NCI-H2107 treated with DMSO at 0.1 percent for 48 hours (cell line): ENCODE measurements around the gene CTIF.

ENCODE experiments used
- DNase-seq: peaks from one replicate; lab custom pipeline; 2025; ENCODE audit not compliant: unreplicated experiment; lab: John Stamatoyannopoulos, UW

The CTIF gene

DNA sequence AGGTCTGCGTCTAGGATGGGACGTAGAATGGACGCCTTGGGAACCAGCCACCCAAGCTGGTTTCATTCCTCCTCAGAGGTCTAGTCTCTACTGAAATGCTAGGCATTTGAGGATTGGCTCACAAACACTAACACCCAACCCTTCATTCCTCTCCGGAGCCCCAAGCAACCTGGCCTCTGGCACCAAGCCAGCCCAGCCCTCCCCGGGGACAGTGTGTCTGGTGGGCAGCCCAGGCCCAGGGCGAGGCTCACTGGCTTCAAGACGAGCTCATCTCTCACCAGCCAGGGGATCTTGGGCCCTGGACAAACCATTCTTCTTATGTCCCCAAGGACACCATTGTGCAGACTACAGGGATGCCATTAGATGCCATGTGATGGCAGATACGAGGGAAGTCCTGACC is 182.5 kb downstream of the CTIF start:
- DNase-seq = no peak

DNA sequence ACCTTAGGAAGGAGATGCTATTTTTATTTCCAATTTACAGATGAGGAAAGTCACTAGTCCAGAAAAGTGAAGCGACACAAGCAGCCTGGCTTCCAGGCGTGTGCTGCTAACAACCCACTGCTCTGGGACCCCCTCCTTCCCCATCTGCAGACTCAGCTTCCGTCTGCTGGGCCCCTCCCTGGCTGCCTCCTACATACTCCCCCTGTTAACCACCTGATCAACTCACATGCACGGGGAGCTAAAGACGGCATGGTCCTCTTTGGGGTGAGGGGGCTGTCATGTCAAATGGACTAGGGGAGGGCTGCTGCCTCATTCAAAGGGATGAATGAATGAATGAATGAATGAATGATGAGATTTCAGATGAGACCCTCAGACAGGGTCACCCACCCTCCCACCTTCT is 184.2 kb downstream of the CTIF start:
- DNase-seq = no peak

DNA sequence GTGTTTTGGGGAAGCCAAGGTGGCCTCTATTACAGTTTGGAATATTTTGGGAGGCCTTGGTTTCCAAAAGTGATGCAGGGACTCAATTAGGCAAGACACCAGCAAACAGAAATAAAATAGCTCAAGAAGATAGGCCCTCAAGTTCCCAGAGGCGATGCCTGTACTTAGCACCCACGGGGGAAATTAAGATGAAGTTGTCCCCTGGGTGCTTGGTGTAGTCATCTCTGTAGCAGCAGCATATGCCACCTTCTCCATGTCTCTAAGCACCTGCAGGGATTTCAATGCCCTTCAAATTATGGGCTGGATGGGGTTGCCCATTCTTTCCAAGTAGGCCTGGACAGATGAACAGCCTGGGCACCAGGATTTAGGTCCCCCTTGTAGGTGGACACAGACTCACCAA is 185.0 kb downstream of the CTIF start:
- no peak for DNase-seq

DNA sequence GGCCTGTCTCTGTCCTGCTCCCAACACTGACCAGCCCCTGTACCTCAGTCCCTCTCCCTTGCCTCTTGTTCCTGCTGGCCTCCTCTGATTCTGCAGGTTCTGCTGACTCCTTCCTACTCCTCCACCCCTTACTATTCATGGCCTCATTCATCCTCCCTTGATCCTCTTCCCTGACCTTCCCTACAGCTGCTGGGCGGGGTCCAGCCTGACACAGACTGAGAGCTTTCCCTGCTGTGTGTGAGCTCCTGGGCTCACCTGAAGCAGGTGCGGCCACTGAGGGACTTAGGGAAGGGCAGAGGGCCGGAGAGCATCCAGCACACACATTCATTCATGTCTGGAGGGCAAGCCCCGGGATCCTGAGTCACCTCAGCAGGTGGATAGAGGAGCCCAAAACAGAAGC is 185.6 kb downstream of the CTIF start:
- DNase-seq = no peak

DNA sequence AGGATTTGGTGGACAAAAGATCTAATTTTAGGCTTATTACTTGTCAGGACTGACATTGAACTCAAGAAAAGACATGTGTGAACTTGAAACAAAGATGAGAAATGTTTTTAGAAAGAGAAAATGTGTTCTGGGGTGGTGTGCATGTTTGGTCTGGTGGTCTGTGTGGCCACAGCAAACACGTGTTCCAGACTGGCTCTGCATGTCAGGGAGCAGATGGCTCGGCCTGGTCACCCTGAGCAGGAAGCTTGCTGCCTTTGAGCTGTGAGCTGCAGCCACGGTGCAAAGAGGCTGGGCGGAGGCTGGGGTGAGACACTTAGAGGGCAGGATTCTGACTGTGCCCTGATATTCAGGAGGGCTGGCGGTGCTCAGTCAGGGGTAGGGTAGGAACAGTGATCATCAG is 186.1 kb downstream of the CTIF start:
- no peak for DNase-seq

DNA sequence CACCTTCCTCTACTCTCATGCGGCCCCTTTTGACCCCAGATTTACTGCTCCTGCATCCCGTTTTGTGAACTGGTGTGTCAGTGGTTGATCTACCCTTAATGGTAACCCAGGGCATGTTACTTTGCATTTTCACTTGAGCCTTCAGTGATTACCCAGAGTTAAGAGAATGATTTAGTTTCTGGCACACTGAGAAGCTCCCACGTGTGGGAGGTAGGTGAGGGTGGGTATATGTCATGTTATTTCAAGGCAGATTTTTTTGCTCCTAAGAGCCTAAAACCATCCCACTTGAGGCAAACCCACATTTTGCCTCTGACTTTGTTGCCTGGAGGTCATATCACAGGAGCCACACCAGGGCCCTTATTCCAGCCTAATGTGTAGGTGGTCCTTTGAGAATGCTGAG is 186.7 kb downstream of the CTIF start:
- DNase-seq = no peak

DNA sequence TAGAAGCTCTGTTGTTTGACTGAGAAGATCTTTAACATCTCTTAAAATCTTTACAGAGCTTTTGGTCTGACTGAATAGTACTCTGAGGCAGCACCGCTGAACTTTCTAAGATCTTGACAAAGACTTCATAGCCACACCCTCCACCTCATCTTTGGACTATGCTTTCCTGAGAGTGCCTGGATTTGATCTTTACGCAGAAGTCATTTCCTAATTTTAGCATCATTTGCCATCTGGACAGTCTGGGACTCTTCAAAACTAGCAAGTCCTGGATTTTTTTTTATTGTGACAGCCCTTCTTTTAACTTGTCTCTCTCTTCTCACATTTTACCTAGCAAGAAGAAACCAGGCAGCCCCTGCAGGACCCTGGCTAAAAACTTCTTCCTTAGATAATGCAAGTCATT is 188.8 kb downstream of the CTIF start:
- no peak for DNase-seq

DNA sequence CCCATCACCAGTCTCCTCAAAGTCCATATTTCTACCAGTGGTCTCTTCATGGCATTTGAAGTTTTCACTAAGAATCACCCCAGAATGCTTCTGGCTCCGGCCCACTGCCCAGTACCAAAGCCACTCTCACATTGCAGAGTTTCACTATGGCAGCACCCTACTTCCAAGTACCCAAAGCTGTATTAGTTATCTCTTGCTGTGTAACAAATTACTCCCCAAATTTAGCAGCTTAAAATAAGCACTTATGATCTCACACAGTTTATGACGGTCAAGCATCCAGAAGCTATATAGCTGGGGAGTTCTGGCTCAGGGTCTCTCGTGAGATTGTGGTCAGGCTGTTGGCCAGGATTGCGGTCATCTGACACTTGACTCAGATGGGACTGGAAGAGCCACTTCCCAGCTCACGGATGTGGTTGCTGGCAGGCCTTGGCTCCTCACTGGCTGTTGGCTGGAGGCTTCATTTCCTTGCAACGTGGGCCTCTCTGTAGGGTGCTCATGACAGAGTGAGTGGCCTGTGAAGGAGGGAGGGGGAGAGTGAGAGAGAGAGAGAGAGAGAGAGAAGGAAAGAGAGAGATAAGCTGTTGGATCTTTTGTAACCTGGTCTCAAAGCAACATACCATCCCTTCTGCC is 189.5 kb downstream of the CTIF start:
- DNase-seq = no peak

DNA sequence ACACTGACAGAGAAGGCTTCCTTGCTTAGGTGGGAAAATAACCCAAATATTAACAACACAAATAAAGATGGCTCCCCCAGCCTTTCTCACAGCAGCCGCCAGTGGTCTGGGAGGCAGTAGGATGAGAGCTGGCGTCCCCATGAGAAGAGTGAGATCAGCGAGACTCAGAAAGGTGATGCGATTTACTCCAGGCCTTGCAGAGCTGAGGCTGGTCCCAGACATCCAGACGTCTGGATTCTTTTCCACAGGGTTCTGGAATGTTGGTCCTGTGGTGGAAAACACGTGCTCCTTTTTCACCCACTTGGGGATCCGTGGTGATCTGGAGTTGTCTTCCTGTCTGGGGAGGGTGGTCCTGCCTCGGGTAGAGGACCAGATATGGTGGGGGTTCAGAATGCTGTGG is 190.6 kb downstream of the CTIF start:
- no peak for DNase-seq

DNA sequence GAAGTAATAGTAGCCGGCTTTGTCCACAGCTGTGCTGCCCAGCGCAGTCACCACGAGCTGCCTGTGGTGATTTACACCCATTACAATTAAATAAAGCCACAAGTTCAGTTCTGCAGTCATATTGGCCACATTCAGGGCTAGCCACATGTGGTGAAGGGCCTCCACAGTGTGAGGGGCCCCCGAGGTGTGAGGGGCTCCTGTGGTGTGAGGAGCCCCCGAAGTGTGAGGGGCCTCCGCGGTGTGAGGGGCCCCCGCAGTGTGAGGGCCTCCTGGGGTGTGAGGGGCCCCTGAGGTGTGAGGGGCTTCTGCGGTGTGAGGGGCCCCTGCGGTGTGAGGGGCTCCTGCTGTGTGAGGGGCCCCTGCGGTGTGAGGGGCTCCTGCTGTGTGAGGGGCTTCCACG is 191.2 kb downstream of the CTIF start:
- DNase-seq = no peak

DNA sequence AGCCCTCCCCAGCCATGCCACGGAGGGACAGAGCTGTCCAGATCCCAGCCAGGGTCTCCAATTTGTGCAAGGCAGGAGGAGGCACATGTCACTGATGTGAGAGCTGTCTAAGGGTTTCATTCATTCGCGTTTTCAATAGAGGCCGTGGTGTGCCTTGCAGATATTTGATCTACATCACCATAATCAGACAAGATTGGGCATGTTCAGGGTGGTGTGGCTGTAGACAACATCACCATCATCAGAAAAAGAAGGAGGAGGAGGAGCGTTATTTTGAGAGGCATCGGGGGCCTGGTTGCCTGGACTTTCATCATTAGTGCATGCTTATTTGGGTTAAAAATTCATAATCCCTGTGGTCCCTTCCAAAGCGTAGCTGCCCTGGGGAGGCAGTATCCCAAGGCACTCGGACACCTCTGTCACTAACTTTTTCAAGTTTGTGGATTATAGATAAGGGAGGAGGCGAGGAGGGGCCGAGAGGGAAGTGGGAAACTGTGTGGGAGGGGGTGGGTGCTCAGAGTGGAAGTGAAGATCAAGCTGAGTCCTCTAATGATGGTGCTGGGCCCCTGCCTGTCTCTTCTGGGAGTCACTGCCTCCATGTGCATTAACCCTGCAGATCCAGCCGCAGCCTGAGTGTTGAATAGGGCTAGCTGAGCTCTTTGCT is 194.1 kb downstream of the CTIF start:
- DNase-seq = peak; percentile 87

DNA sequence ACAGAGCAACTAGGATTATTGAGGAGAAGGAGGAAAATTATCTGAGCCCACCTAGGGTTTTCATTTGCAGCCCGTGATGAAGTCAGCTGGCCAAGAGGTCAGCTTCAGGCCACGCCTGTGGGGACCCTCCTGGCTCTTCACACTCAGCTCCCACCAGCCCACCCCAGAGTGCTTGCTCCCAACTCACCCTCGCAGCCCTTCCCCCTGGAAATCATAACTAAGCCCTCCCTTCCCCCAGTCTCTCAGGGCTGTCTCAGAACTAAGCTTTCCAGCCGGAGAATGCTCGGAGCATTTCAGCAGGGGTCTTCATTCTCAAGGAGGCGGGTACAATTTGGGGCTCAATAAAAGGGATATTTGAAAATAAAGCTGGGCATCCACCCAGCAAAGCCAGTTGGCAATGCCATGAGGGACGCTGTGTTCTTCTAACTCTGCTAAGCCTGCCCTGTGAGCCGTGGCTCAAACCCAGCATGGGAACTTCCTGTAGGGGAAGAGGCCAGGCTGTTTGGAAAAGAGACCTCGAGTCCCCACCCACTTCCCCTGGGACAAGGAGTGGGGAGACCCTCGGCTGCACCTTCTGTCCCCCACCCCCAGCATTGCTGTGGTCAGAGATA is 194.9 kb downstream of the CTIF start:
- DNase-seq = no peak

DNA sequence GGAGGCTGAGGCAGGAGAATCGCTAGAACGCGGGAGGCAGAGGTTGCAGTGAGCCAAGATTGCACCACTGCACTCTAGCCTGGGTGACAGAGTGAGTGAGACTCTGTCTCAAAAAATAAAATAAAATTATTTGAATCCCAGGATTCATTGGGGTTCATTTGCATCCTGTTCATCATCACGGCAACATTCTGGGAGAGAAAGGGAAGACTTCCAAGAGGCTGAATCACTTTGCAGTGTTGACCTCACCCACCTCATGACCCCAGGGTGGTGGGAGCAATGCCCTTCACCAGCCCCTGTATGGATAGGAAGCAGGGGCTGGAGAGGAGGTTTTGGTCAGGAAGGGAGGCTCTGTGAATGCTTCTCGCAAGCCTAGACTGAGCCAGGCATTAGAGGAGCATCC is 195.6 kb downstream of the CTIF start:
- no peak for DNase-seq

DNA sequence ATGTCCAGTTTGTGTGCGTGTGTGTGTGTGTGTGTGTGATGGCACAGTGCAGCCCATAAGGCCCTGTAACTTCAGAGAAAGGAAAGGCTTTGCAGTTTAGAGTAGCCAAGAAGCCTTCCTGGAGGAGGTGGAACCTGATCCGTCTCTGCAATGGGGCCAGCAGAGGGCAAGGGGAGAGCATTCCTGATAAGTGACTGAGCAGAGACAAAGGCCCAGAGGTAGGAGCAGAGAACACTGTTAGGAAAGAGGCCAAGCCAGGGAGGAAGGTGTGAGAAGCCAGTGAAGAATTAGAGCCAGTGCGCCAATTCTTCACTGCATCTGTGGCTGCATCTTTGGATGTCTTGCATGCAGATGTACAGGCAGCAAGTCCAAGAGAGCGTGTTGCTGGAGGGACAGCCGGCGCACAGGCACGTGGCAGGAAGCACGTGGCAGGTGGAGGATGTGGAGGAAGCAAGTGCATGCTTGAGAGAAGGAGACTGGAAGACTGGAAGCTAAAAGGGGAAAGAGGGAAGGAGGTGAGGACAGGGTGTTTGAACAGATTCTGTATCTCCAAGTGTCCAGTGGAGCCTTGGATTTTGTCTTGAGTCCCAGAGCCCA is 196.3 kb downstream of the CTIF start:
- no peak for DNase-seq

DNA sequence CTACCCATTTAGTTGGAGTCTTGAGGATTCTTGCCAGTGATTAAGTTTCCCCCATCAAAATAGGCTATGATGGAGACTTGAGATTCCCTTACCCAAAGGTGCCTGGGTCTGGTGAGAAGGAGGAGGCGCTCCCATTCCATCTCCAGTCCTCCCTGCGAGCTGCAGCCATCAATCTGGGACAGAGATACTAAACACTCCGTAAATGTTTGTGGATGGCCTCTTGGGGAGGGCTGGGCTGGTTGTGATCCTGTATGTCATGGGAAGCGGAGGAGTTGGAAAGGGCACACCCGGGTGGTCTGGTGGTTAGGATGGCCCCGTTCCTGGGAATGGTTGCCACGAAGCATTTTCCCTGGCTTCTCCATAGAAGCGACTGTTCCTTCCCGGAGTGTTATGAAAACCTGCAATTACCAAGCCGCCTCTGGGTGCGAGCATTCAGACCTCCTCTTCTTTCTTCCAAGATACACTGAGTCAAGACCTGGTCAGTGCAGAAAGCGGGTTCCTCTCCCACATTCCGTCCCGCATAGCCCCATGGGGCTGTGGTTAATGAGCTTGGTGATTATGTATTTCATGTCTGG is 196.9 kb downstream of the CTIF start:
- DNase-seq = no peak

DNA sequence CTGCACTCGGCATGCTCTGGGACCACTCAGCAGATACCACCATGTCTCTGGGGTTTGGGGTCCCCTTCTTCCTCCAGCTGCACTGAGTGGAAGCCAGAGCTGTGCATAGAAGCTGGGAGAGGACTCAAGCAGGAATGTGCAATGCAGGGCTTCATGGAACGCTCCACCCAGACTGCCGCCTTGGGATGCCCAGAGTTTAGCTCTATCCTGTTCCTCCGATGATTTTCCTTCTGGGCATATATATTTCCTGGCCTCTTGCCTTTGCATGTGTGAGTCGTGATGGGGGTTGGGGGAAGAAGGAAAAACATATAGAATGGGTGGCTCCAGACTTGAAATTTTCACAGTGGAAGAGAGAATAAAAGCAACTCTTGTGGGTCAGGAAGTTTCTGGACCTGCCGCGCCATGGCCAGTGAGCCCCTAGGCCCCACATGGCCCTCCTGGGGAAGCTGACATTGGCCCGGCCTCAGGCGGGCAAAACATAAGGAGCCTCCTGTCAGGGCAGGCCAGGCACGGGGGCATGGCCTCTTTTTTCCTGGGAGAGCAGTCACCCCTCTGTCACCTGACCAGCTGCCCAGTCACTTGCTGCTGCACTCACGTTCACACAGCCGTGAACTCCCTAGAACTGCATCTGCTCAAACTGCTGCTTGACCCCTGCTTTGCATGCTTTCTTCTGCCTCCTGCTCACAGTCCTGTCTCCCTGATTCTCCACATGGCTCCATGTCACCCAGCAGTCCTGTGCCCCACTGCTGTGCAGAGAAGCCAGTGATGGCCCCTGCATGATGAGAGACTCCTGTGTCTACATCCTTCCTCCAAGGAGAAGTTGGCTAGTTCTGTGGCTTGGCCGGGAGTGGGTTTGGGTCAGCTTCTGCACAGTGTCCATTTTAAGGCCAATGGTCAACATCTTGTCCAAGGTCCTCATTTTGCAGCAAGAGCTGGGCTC is 197.8 kb downstream of the CTIF start:
- DNase-seq = no peak

DNA sequence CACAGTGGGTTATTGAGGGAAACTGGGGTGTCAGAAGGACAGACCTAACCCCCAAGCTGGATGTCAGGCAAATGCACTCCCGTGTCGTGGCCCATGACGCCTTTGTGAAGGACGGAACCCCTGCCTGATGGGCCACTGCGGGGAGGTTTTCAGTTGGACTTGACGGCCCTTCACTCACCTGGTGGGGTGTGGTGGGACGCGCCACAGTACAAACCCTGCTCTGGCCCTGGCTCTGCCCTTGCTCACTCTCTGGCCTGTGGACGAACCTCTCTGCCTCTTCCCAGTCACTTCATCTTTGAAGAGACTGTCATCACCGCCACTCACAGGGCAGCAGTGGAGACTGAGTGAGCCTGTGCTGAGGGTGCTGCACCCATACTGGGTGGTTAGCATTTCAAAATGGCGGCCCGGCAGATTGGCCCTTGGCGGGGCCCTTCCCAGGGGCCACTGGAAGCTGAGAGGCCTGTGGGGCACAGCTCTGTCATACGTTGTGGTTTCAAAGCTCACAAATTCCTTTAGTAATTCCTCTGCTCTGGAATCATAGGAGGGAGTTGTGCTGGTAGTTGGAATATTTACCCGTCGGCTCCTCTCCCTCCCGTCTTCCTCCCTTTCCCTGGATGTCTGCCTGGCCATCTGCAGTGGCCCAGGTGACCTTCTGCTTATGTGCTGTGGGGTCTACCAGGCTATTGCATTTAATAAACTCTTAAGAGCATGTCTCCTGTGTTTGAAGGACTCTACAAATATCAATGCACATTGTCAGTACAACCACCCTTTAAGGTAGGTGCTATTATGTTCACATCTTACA is 200.6 kb downstream of the CTIF start:
- DNase-seq = no peak

DNA sequence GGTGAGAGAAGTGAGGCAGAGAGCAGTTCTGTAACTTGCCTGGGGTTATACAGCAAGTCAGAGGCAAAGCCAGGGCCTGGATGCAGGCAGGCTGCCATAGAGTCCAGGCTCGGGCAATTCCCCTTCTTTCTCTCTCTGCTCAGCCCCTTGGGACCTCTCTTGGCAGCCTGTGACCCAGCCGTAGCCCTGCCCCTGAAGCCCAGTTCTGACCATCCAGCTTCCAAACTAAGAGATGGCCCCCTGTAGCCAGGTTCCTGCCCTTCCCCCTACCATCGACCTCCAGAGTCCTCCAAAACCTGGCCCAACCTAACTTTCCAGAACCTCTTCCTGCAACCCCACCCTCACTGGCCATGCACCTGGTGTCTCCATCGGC is 201.2 kb downstream of the CTIF start:
- no peak for DNase-seq

DNA sequence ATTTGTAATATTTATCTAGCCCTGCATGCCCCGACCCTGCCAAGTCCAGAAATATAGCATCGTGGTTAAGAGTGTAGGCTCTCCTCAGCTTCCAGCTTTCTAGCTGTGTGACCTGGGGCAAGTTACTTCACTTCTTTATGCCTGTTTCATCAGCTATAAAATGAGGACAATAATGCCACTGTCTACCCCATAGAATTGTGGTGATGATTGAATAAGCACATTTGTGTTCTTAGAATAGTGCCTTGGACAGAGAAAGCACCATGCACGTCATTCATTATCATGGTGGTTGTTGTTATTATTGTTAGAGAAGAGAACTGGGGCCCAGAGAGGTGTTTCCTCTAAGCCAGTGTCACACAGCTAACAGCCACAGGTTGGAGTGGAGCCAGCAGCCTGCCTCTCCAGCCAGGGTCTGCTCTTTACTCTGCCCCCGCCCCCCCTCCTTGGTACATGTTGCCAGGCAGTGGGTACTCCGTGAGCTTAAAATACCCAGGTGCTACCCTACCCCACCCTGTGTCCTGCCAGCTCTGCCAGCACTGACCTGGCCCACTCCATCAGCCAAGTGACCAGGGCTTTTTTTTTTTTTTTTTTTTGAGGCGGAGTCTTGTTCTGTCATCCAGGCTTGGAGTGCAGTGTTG is 202.1 kb downstream of the CTIF start:
- DNase-seq = no peak

DNA sequence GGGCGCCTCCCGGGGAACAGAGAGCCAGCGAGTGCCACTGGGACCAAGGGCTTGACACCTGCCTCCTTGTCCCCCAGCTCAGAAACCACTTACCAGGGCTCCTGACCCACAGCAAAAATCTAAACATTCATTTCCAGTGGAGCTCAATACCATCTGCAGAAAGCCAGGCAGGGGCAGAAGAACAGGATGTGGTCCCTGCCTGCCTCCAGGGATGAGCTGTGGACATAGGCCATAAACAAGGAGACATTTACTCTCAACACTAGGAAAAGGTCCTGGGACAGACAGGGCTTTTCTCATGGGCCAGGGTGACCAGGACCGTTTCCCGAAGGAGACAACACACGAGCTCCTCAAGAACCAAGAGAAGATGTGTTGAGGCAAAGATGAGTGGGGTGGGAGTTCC is 203.0 kb downstream of the CTIF start:
- no peak for DNase-seq
